GM10266 (cell line): ENCODE data around the gene MRGPRD.

Source experiments
- DNase-seq: peaks from one replicate; pipeline ENCODE4 v3.0.0; 2012; ENCODE audit errors: extremely low spot score
- TF ChIP-seq, protein P1 (sequence below): IDR thresholded peaks from 2 replicates; pipeline ENCODE4 v1.5.1; 2012; ENCODE audit warnings: mild to moderate bottlenecking, low read depth; ENCODE audit not compliant: control insufficient read depth, insufficient read depth; ENCODE audit errors: missing control alignments

The MRGPRD gene

DNA sequence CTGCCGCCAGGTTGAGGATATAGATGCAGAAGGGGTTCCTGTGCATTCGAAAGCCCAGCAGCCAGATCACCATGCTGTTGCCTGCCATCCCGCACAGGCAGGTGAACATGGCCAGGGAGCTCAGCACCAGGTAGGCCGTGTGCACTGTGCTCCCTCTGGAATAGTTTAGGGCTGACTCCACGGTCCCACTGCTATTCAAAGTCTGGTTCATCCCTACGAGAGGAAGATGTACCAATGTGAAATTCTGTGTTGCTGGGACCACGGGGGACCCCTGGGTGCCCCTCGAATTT is at the start of gene MRGPRD:
Gene MRGPRD (minus strand): TSS at position 211 of the 290 bp plus-strand sequence. CDS start 0 bp downstream, at position 211.
- DNase-seq: no peak
- TF ChIP-seq, protein P1, sequence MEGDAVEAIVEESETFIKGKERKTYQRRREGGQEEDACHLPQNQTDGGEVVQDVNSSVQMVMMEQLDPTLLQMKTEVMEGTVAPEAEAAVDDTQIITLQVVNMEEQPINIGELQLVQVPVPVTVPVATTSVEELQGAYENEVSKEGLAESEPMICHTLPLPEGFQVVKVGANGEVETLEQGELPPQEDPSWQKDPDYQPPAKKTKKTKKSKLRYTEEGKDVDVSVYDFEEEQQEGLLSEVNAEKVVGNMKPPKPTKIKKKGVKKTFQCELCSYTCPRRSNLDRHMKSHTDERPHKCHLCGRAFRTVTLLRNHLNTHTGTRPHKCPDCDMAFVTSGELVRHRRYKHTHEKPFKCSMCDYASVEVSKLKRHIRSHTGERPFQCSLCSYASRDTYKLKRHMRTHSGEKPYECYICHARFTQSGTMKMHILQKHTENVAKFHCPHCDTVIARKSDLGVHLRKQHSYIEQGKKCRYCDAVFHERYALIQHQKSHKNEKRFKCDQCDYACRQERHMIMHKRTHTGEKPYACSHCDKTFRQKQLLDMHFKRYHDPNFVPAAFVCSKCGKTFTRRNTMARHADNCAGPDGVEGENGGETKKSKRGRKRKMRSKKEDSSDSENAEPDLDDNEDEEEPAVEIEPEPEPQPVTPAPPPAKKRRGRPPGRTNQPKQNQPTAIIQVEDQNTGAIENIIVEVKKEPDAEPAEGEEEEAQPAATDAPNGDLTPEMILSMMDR: no peak

DNA sequence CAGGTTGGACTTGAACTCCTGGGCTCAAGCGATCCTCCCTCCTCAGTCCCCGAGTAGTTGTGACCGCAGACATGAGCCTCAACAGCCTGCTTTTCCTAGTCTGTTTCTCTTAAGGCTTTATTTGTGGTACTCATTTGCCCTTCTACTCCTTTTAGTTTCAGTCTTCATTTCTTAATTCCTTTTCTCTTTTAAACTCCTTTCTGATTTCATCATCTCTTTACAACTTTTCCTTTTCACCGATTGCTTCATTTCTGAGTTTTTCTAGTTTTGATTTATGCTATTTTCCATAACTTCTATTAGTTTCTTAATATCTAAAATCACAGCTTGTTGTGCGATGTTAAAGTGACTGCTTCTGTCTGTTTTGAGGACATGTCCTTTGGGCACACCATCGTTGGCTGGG is 49.5 kb upstream of the MRGPRD start:
- TF ChIP-seq, protein P1: no peak
- DNase-seq: no peak

DNA sequence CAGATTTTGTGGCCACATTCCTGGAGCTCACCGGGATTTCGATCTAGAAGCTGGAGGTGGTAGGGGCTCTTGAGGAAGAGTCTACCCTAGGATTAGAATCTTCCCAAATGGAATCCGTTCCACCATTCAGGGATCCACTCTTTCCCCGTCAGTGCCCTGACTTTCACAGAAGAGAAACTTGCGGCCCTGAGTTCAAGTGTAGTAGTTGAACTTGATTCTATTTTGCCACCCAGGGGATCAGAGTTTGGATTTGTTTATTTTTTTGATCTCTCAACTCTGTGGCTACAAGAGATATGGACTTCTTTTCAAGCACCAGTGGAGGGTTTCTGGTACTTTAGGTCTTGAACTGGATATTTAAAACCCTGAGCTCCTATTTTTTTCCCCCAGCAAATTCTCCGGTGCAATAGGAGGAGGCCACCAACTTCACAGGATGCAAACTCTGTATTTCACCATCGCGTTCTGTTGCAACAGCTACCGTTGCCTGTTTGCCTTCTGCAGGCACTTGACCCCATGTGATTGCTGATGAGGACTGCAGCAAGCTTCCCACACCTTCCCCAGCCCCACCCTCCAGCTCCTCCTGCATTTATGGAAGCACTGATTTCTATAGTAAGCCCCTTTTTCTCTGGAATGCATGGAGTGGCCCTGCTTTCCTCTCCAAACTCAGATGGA is 47.1 kb upstream of the MRGPRD start:
- TF ChIP-seq, protein P1: no peak
- DNase-seq: no peak

DNA sequence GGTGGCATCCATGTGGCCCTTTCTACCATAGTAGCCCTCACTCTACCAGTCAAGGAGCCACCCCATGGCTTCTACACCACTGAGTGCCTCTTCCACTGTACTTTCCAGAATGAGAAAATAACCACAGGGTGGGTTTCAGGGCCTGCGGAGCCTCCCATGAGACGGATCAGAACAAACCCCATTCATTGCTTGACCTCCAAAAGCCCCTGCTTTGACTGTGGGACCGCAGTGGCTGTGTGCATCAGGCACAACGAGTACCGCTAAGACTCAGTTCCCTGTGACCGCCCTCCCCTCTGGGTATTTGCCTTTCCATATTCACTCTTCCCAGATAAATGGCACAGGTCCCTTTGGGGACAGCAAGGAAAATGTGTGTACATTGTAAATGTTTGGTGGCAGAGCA is 43.7 kb upstream of the MRGPRD start:
- TF ChIP-seq, protein P1: no peak
- DNase-seq: no peak

GRCh38 chr11:69022260-69022659 is 41.5 kb upstream of the MRGPRD start:
- TF ChIP-seq, protein P1: no peak
- no peak for DNase-seq

GRCh38 chr11:69018924-69019323 is 38.1 kb upstream of the MRGPRD start:
- no peak for DNase-seq
- TF ChIP-seq, protein P1: no peak

- TF ChIP-seq, protein P1: no peak
- no peak for DNase-seq
Observed at GRCh38 chr11:69017951-69018350, 37.2 kb upstream of the MRGPRD start.
